GM12878 (cell line): Measurements from ENCODE around the gene ZMIZ1. TPM values are rescaled to one million over a fixed set of nuclear protein-coding genes. Genes with fewer than 3 reads are reported as not detected.

Experiments
- ATAC-seq: fragments of 200-7000 bp; cut with Tn5 transposase; 3 replicates; pipeline ENCODE4 v1.9.1; 2020; ENCODE audit warnings: mild to moderate bottlenecking, moderate library complexity
- BruUV-seq: library from RNA; stranded (reverse); fragments of 400-500 nt; replicated peaks from 2 replicates; lab custom pipeline; 2021; lab: Mats Ljungman, UMichigan
- CTCF ChIA-PET: fragments of 300-600 bp; sonication (Branson Sonifier 250); formaldehyde crosslinking; extraction: SDS; loops from one replicate; lab custom pipeline; 2021; ENCODE audit warnings: inconsistent platforms; lab: Yijun Ruan, JAX
- POLR2A ChIA-PET: fragments of 350-600 bp; formaldehyde crosslinking; extraction: SDS; loops from one replicate; lab custom pipeline; 2021; ENCODE audit warnings: inconsistent platforms; lab: Charles Lee
- RAD21 ChIA-PET: fragments of 300-600 bp; sonication (Branson Sonifier 250); formaldehyde crosslinking; loops from one replicate; lab custom pipeline; 2023; ENCODE audit warnings: antibody characterized with exemption; ENCODE audit not compliant: unreplicated experiment; lab: Charles Lee
- SMC1A ChIA-PET: fragments of 300-600 bp; sonication (Branson Sonifier 250); formaldehyde crosslinking; loops from one replicate; lab custom pipeline; 2023; ENCODE audit not compliant: unreplicated experiment, uncharacterized antibody; lab: Charles Lee
- DNase-seq: peaks from one replicate; pipeline ENCODE4 v3.0.0-alpha.2; 2011; ENCODE audit warnings: low read depth, low spot score
- FAIRE-seq: peaks from 3 replicates; lab custom pipeline; 2011; peaks lifted over from hg19 to GRCh38; lab: Jason Lieb, UNC
- H2AFZ ChIP-seq: 2 replicates; pipeline ENCODE4 v1.6.0; 2011; ENCODE audit warnings: low read depth, low read length, control low read depth; ENCODE audit not compliant: control insufficient read depth
- H3K27ac ChIP-seq: 2 replicates; pipeline ENCODE4 v1.5.1; 2011; ENCODE audit warnings: control low read depth; ENCODE audit not compliant: control insufficient read depth, insufficient read depth
- H3K27me3 ChIP-seq, 2 experiments: replicated peaks in 1 of 2; 2 replicates each; pipeline versions ENCODE4 v1.6.0 to v1.6.1; 2011; ENCODE audit warnings: low read length in 1 of 2; ENCODE audit not compliant: control insufficient read depth in 2 of 2, insufficient read depth in 2 of 2
- H3K36me3 ChIP-seq, 2 experiments: 2 replicates each; pipeline ENCODE4 v1.5.1; 2011; ENCODE audit warnings: low read length in 1 of 2; ENCODE audit not compliant: control insufficient read depth in 2 of 2, insufficient read depth in 2 of 2
- H3K4me1 ChIP-seq: 2 replicates; pipeline ENCODE4 v1.6.1; 2011; ENCODE audit warnings: mild to moderate bottlenecking, low read length, moderate library complexity, mixed read lengths; ENCODE audit not compliant: control insufficient read depth, insufficient read depth
- H3K4me2 ChIP-seq: 2 replicates; pipeline ENCODE4 v1.6.0; 2011; ENCODE audit warnings: control low read depth; ENCODE audit not compliant: control insufficient read depth, insufficient read depth
- H3K4me3 ChIP-seq: fragments of 200-600 bp; sonication (generic); 2 replicates; pipeline ENCODE4 v1.5.1; 2016
- H3K79me2 ChIP-seq: 2 replicates; pipeline ENCODE4 v1.6.0; 2011; ENCODE audit warnings: low read length; ENCODE audit not compliant: control insufficient read depth, insufficient read depth
- H3K9ac ChIP-seq: 2 replicates; pipeline ENCODE4 v1.8.0; 2011; ENCODE audit warnings: low read length, control low read depth, mixed read lengths; ENCODE audit not compliant: control insufficient read depth, insufficient read depth
- H3K9me3 ChIP-seq: replicated peaks from 3 replicates; pipeline ENCODE4 v1.5.1; 2011; ENCODE audit warnings: mild to moderate bottlenecking, low read length; ENCODE audit not compliant: control insufficient read depth, insufficient read depth
- H4K20me1 ChIP-seq: 2 replicates; pipeline ENCODE4 v1.6.0; 2011; ENCODE audit not compliant: control insufficient read depth, insufficient read depth
- CHD2 ChIP-seq: IDR thresholded peaks from 2 replicates; pipeline ENCODE4 v1.6.1; 2011; ENCODE audit warnings: low read depth, low read length, improper control_type of control experiment, borderline replicate concordance
- JUND ChIP-seq: IDR thresholded peaks from 2 replicates; pipeline ENCODE4 v1.6.1; 2012; ENCODE audit warnings: low read depth, mild to moderate bottlenecking, low read length, improper control_type of control experiment, moderate library complexity
- KLF5 ChIP-seq: fragments of 450-650 bp; IDR thresholded peaks from 2 replicates; pipeline ENCODE4 v1.6.1; 2014; ENCODE audit warnings: mild to moderate bottlenecking; ENCODE audit not compliant: partially characterized antibody
- NFYA ChIP-seq: IDR thresholded peaks from 2 replicates; pipeline ENCODE4 v1.6.1; 2011; ENCODE audit warnings: low read depth, mild to moderate bottlenecking, low read length, improper control_type of control experiment, borderline replicate concordance
- RAD21 ChIP-seq: IDR thresholded peaks from 2 replicates; pipeline ENCODE4 v1.6.1; 2011; ENCODE audit warnings: mild to moderate bottlenecking, low read depth, low read length, moderate library complexity; ENCODE audit not compliant: insufficient read depth
- SMAD1 ChIP-seq: fragments of 450-650 bp; IDR thresholded peaks from 2 replicates; pipeline ENCODE4 v1.6.1; 2018; ENCODE audit warnings: mild to moderate bottlenecking, low read depth; ENCODE audit not compliant: partially characterized antibody
- SREBF2 ChIP-seq: IDR thresholded peaks from 2 replicates; pipeline ENCODE4 v1.6.1; 2012; ENCODE audit warnings: mild to moderate bottlenecking, low read length
- ZSCAN29 ChIP-seq: fragments of 450-650 bp; IDR thresholded peaks from 2 replicates; pipeline ENCODE4 v1.6.1; 2017; ENCODE audit warnings: mild to moderate bottlenecking, moderate library complexity
- WGBS: methylation state at CpG from one replicate; pipeline ENCODE4 v1.1.6; 2016; ENCODE audit warnings: low lambda C conversion rate; ENCODE audit not compliant: insufficient replicate concordance, insufficient coverage; ENCODE audit errors: missing lambda C conversion rate; 5-methylcytosine and 5-hydroxymethylcytosine counted together
- in situ Hi-C: fragments of 300-500 bp; cut with MboI; formaldehyde crosslinking; loops from 9 replicates; pipeline ENCODE4 v1.14.3; 2018; ENCODE audit warnings: mixed read lengths
- intact Hi-C: fragments of 100-400 bp; cut with micrococcal nuclease; formaldehyde crosslinking; loops from one replicate; pipeline ENCODE4 v1.14.2; 2022; ENCODE audit not compliant: unreplicated experiment
- polyA plus RNA-seq, 11 experiments: library from polyadenylated mRNA; depleted of rRNA in 4 of 11; unstranded in 6 of 11; stranded (reverse) in 5 of 11; fragments of >200 nt; fragmentation: Nextera tagmentation in 4 of 11; fragmentation: Illumina TruSeq in 1 of 11; extraction: Ambion mirVana in 4 of 11; extraction: Trizol in 1 of 11; gene quantifications; 1 replicate in 1 of 11; 2 replicates in 10 of 11; pipeline versions ENCODE4 v1.2.1 to v1.2.3, GENCODE V29; 2011 to 2016; ENCODE audit warnings: inconsistent platforms in 2 of 11, missing spikeins in 2 of 11, low read depth in 1 of 11
- total RNA-seq, 4 experiments: library from RNA; depleted of rRNA in 3 of 4; stranded (reverse); fragments of >200 nt in 3 of 4; fragmentation: Illumina TruSeq in 1 of 4; extraction: Trizol in 1 of 4; gene quantifications; 2 replicates each; pipeline versions ENCODE4 v1.2.1 to v1.2.3, GENCODE V29; 2013 to 2021
- TF ChIP-seq, protein P1 (sequence below): IDR thresholded peaks from 2 replicates; pipeline ENCODE4 v1.6.1; 2011; ENCODE audit warnings: mild to moderate bottlenecking, low read depth, low read length, moderate library complexity; ENCODE audit not compliant: insufficient replicate concordance

The ZMIZ1 gene
- total and polyA plus RNA-seq, 10 of the 15 experiments (the other 5 are each of a cell fraction or from before 2014, with no cell fraction given), result 3.1 to 82.3 (median 14.9) TPM

DNA sequence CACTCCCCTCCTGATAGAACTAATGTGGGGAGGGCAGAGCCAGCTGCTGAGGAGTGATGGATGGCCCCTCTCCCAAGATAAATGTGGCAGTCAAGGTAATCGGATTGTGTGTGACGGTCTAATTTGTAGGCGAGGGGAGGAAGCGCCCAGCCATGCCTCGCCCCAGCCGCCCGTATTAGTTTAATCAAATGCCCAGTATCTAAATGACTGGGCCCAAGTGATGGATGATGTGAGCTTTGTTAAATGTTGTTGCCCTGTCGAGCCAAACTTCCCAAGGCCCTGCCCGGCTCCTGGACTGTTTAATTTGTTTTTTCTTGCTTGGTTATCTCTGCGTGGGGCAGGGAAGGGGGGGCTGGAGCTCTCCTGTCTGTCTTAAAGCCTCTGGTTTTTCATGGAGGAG lies 190.1 kb downstream of the ZMIZ1 start:
- 20% methylated on average over 10 of the region's 10 CpGs for WGBS
- DNase-seq, result no peak
- Histone ChIP-seq H3K9ac (no peak overlapping the region), H3K4me1 (peaks cover 51% of the 10 kb centered on the region), H4K20me1 (peaks cover 18% of the 10 kb centered on the region; the same call in 1 of the 2 replicates), H3K27ac (no peak overlapping the region), H3K4me2 (no peak overlapping the region), H3K27me3 (no peaks in the 10 kb centered on the region), H3K9me3 (no peaks in the 10 kb centered on the region), H2AFZ (no peak overlapping the region), H3K79me2 (peaks cover 92% of the 10 kb centered on the region), H3K36me3 (peaks cover 17 to 23% of the 10 kb centered on the region in 2 experiments), H3K4me3 (no peak overlapping the region)
- FAIRE-seq, result no peak
- in situ Hi-C loops, result no loop called here
- RAD21 ChIA-PET, result no interaction called here
- no peak for TF ChIP-seq JUND
- TF ChIP-seq ZSCAN29, result no peak
- no peak for TF ChIP-seq CHD2
- TF ChIP-seq, protein P1, sequence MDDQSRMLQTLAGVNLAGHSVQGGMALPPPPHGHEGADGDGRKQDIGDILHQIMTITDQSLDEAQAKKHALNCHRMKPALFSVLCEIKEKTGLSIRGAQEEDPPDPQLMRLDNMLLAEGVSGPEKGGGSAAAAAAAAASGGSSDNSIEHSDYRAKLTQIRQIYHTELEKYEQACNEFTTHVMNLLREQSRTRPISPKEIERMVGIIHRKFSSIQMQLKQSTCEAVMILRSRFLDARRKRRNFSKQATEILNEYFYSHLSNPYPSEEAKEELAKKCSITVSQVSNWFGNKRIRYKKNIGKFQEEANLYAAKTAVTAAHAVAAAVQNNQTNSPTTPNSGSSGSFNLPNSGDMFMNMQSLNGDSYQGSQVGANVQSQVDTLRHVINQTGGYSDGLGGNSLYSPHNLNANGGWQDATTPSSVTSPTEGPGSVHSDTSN, result no peak
- TF ChIP-seq SREBF2, result no peak
- TF ChIP-seq NFYA, result no peak
- no peak for TF ChIP-seq KLF5
- no peak for TF ChIP-seq RAD21
- TF ChIP-seq SMAD1, result no peak
- SMC1A ChIA-PET, result interaction anchor here (12.1 kb wide), 1 partner anchor 11 kb away, joined by 114 read pairs; no protein-coding TSS in a partner anchor
- CTCF ChIA-PET, result no interaction called here
- no TSS peak for BruUV-seq
- ATAC-seq, result no peak
- POLR2A ChIA-PET, result interaction anchor here (1.0 kb wide), 1 partner anchor 62 kb away, joined by 5 read pairs; no protein-coding TSS in a partner anchor
- intact Hi-C loops, result no loop called here
